Esophagus squamous epithelium (tissue), 4 donors: ENCODE results near the gene LPAR5.

Source experiments
- CTCF ChIP-seq, 6 experiments: fragments of 450-650 bp in 4 of 6; fragments of 200-600 bp in 2 of 6; sonication (generic) in 2 of 6; IDR thresholded peaks; one replicate each; pipeline ENCODE4 v1.5.1; 2016 to 2019; ENCODE audit warnings: antibody characterized with exemption in 6 of 6, mild to moderate bottlenecking in 4 of 6, moderate library complexity in 4 of 6
- POLR2A ChIP-seq, 4 donors: fragments of 450-650 bp; IDR thresholded peaks; one replicate each; pipeline ENCODE4 v1.6.1; 2017; ENCODE audit warnings: antibody characterized with exemption in 4 of 4, mild to moderate bottlenecking in 4 of 4, moderate library complexity in 3 of 4

- TF ChIP-seq CTCF (IDR thresholded peaks at IDR 0.05) (no peak), POLR2A (IDR thresholded peaks at IDR 0.05) (no peak)
Measured at GRCh38 chr12:6672143-6672542, 36.4 kb upstream of the LPAR5 start.
